ENCODE data around the gene SDK1.

- TF ChIP-seq CTCF (IDR thresholded peaks at IDR 0.05) (no peak), POLR2A (IDR thresholded peaks at IDR 0.05) (no peak)
Measured at GRCh38 chr7:3434611-3435010, 133.6 kb downstream of the SDK1 start.
